ENCODE data around the gene REV3L. TPM values are rescaled to one million over a fixed set of nuclear protein-coding genes. Genes with fewer than 3 reads are reported as not detected.

The REV3L gene
- total and polyA plus RNA-seq, 2 donors (not counting 3 experiments of a cell fraction or from before 2014, with no cell fraction given) = 6.0 to 22.7 TPM

DNA sequence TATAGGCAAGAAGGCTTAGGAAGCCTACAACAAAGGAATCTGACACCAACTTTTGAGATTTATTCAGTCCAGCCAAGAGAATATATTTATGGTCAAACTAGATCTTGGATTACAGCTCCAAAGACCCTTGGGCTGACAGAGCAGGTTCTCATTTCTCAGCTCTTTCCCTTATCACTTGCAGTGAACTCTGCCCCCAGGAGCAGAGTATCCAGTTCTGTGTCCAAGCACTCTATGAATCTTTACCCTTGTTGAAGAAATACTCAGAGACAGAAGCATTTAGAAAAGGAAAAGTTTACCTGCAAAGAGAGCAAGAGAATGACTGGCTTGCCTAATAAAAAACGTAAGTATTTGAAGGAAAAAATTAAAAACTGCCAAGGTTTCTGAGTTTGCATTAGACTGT is 205.2 kb downstream of the REV3L start:
- H3K36me3 ChIP-seq (ENCODE audit: control insufficient read depth in 2 of 2, extremely low read depth in 1 of 2, insufficient read depth in 2 of 2, low read length in 2 of 2) = peaks cover 2 to 5% of the 10 kb centered on the region in 2 experiments
- TF ChIP-seq, protein P1, sequence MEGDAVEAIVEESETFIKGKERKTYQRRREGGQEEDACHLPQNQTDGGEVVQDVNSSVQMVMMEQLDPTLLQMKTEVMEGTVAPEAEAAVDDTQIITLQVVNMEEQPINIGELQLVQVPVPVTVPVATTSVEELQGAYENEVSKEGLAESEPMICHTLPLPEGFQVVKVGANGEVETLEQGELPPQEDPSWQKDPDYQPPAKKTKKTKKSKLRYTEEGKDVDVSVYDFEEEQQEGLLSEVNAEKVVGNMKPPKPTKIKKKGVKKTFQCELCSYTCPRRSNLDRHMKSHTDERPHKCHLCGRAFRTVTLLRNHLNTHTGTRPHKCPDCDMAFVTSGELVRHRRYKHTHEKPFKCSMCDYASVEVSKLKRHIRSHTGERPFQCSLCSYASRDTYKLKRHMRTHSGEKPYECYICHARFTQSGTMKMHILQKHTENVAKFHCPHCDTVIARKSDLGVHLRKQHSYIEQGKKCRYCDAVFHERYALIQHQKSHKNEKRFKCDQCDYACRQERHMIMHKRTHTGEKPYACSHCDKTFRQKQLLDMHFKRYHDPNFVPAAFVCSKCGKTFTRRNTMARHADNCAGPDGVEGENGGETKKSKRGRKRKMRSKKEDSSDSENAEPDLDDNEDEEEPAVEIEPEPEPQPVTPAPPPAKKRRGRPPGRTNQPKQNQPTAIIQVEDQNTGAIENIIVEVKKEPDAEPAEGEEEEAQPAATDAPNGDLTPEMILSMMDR (IDR thresholded peaks at IDR 0.05; ENCODE audit: extremely low read depth in 1 of 2, insufficient read depth in 1 of 2, low read depth in 1 of 2, low read length in 2 of 2) = no peak
- TF ChIP-seq GATA2 (IDR thresholded peaks at IDR 0.05; ENCODE audit: insufficient read depth, insufficient read length, low read depth, low read length) (no peak), JUN (IDR thresholded peaks at IDR 0.05; ENCODE audit: borderline replicate concordance, insufficient read depth, insufficient read length, low read depth) (no peak), POLR2A (IDR thresholded peaks at IDR 0.05; ENCODE audit: low read depth, low read length) (no peak), POLR2AphosphoS5 (IDR thresholded peaks at IDR 0.05; ENCODE audit: insufficient read depth, low read depth, low read length) (no peak), EZH2 (IDR thresholded peaks at IDR 0.05; ENCODE audit: borderline replicate concordance, low read depth, low read length, severe bottlenecking) (no peak), FOS (IDR thresholded peaks at IDR 0.05; ENCODE audit: borderline replicate concordance, insufficient read depth, low read length) (no peak), MYC (IDR thresholded peaks at IDR 0.05; ENCODE audit: low read depth, low read length) (no peak)
- H3K9me1 ChIP-seq (replicated peaks; ENCODE audit: control insufficient read depth, extremely low read depth, insufficient read depth, low read length) = no peaks in the 10 kb centered on the region
- no peaks in the 10 kb centered on the region for H3K79me2 ChIP-seq (ENCODE audit: control insufficient read depth, insufficient read depth, low read length)
- H3K27me3 ChIP-seq (ENCODE audit: control insufficient read depth in 2 of 2, insufficient read depth in 2 of 2, low read length in 2 of 2) = no peaks in the 10 kb centered on the region
- dilution Hi-C loops (cut with MboI; ENCODE audit: extremely low pct_ligation_motif_present, low sequenced_read_pairs) = no loop called here
- intact Hi-C loops (cut with micrococcal nuclease) = no loop called here
- H2AFZ ChIP-seq (ENCODE audit: low read depth, low read length) = no peak overlapping the region
- ChIA-PET CTCF (no interaction called here), POLR2A (no interaction called here)
- no peaks in the 10 kb centered on the region for H3K9me3 ChIP-seq (replicated peaks; ENCODE audit: control insufficient read depth, insufficient read depth, low read length)
- no peaks in the 10 kb centered on the region for H4K20me1 ChIP-seq (replicated peaks; ENCODE audit: control insufficient read depth, extremely low read depth, insufficient read depth, low read length)
- H3K9ac ChIP-seq (replicated peaks; ENCODE audit: extremely low read depth, insufficient read depth, low read length) = no peak overlapping the region
- no peaks in the 10 kb centered on the region for H3K4me1 ChIP-seq (ENCODE audit: control insufficient read depth, extremely low read depth, insufficient read depth, low read length)
- H3K4me2 ChIP-seq (ENCODE audit: insufficient read depth, low read length) = no peak overlapping the region
- H3K27ac ChIP-seq (ENCODE audit: insufficient read depth, low read depth, low read length) = no peak overlapping the region
- no peak for FAIRE-seq
- no peak overlapping the region for H3K4me3 ChIP-seq (replicated peaks in 1 of 3; ENCODE audit: insufficient read depth in 1 of 3, low read depth in 1 of 3, low read length in 3 of 3)
- no peak for DNase-seq (ENCODE audit: low read depth, low spot score)
- no TSS peak for BruUV-seq (replicated peaks)

Measured in endothelial cell of umbilical vein (primary cell).